ENCODE data around the gene HLA-E.
"Not testable (repeated sequence)": the region's sequence is repeated elsewhere in the genome, so short reads cannot be mapped to it uniquely, and the experiment has no call there.

HLA-E gene

GRCh38 chr6:30459145-30459544 is 30.2 kb upstream of the HLA-E start:
- Histone ChIP-seq H3K4me3 (ENCODE audit: low read depth in 1 of 2, low read length in 2 of 2) (no peak overlapping the region), H3K4me1 (ENCODE audit: control insufficient read depth in 1 of 2, insufficient read depth in 2 of 2, low read length in 2 of 2) (peaks cover 0 to 10% of the 10 kb centered on the region in 2 donors), H3K9me3 (ENCODE audit: control insufficient read depth in 1 of 2, low read length in 2 of 2) (peaks cover 3 to 13% of the 10 kb centered on the region in 2 donors), H3K27me3 (ENCODE audit: low read depth, low read length) (peaks cover 83% of the 10 kb centered on the region), H3K27ac (ENCODE audit: low read length) (no peak overlapping the region), H3K36me3 (ENCODE audit: control insufficient read depth in 1 of 2, insufficient read depth in 2 of 2, low read length in 2 of 2) (no peaks in the 10 kb centered on the region)

- Histone ChIP-seq H3K27me3 (ENCODE audit: low read depth, low read length) (peaks cover 89% of the 10 kb centered on the region), H3K36me3 (ENCODE audit: control insufficient read depth in 1 of 2, insufficient read depth in 2 of 2, low read length in 2 of 2) (no peaks in the 10 kb centered on the region), H3K27ac (ENCODE audit: low read length) (no peak overlapping the region)
Measured at GRCh38 chr6:30461055-30461454, 28.3 kb upstream of the HLA-E start.

GRCh38 chr6:30462482-30462881 is 26.8 kb upstream of the HLA-E start:
- Histone ChIP-seq H3K27me3 (ENCODE audit: low read depth, low read length) (peaks cover 95% of the 10 kb centered on the region), H3K9me3 (ENCODE audit: control insufficient read depth in 1 of 2, low read length in 2 of 2) (peaks cover 3 to 13% of the 10 kb centered on the region in 2 donors), H3K4me1 (ENCODE audit: control insufficient read depth in 1 of 2, insufficient read depth in 2 of 2, low read length in 2 of 2) (peaks cover 0 to 21% of the 10 kb centered on the region in 2 donors), H3K36me3 (ENCODE audit: control insufficient read depth in 1 of 2, insufficient read depth in 2 of 2, low read length in 2 of 2) (no peaks in the 10 kb centered on the region), H3K27ac (ENCODE audit: low read length) (no peak overlapping the region), H3K4me3 (ENCODE audit: low read depth in 1 of 2, low read length in 2 of 2) (no peak overlapping the region)

More at GRCh38 chr6:30461055-30461454, 28.3 kb upstream of the HLA-E start:
- peaks cover 0 to 17% of the 10 kb centered on the region in 2 donors for H3K4me1 ChIP-seq (ENCODE audit: control insufficient read depth in 1 of 2, insufficient read depth in 2 of 2, low read length in 2 of 2)
- no peak overlapping the region for H3K4me3 ChIP-seq (ENCODE audit: low read depth in 1 of 2, low read length in 2 of 2)
- peaks cover 3 to 13% of the 10 kb centered on the region in 2 donors for H3K9me3 ChIP-seq (ENCODE audit: control insufficient read depth in 1 of 2, low read length in 2 of 2)

DNA sequence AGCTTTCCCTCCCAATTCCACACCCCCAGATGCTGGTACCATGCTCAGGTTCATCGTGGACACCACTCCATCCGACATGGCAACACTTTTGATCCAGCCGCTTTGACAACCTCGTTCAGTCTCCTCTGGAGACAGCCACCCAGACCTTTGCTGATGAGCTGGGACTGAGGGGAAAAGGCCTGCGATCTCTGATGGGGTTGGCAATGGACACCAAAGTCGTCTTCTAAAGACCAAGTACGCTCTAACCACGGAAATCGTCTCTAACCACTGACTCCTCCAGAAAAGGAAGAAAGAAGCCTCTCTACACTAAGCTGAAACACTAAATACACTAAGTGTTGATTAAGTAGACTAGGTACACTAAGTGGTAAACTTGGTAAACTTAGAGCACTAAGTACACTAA is 26.1 kb upstream of the HLA-E start:
- Histone ChIP-seq H3K4me3 (ENCODE audit: low read depth in 1 of 2, low read length in 2 of 2) (no peak overlapping the region), H3K4me1 (ENCODE audit: control insufficient read depth in 1 of 2, insufficient read depth in 2 of 2, low read length in 2 of 2) (peaks cover 0 to 21% of the 10 kb centered on the region in 2 donors), H3K27me3 (ENCODE audit: low read depth, low read length) (peaks cover 92% of the 10 kb centered on the region)

DNA sequence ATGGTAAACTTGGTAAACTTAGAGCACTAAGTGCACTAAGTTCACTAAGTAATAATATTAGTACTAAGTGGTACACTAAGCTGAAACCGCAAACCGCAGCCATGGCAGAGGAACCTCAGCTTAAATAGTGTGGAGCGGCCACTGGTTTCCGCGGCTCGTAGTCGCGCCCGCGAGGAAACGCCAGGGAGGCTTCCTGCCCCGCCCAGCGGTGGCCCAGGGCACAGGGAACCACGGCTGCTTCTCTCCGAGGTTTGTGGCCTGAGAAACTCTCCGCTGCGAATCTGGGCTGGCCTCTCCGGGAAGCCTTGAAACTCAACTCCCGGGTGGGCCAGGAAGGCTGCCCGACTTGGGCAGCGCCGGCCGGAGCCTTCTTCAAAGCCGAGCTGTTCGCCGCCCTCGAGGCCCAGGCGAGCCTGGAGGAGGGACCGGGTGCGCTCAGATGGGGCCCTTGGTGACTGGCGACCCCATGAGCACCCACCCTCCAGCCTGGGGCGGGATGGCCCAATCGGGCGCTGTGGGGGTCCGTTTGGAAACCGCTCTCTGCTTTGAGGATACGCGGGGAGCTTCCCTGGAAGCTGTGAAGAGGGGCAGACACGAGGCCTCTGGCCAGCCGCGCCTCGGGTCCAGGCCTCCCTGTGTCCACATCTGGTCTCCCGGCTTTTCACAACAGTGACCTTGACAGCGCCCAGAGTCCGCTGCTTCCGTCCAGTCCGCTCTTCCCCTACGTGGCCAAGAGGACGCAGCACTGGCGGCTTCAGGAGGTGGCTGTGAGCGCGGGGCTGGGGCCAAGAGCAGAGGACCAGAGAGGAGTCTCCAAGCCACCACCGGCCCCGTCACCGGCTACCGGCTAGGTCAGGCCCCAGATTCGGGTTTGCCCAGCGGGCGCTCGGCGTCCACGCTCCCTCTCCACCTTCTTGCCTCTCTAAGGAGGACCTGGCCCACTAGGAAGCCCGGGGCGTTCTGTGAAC is 25.4 kb upstream of the HLA-E start:
- H3K4me1 ChIP-seq (ENCODE audit: control insufficient read depth in 1 of 2, insufficient read depth in 2 of 2, low read length in 2 of 2): peaks cover 0 to 21% of the 10 kb centered on the region in 2 donors
- H3K4me3 ChIP-seq (ENCODE audit: low read depth in 1 of 2, low read length in 2 of 2): peak overlapping the region in 1 of 2 donors; percentile 26
- peaks cover 3 to 11% of the 10 kb centered on the region in 2 donors for H3K9me3 ChIP-seq (ENCODE audit: control insufficient read depth in 1 of 2, low read length in 2 of 2)
- H3K27ac ChIP-seq (ENCODE audit: low read length): no peak overlapping the region
- H3K36me3 ChIP-seq (ENCODE audit: control insufficient read depth in 1 of 2, insufficient read depth in 2 of 2, low read length in 2 of 2): no peaks in the 10 kb centered on the region
- peaks cover 91% of the 10 kb centered on the region for H3K27me3 ChIP-seq (ENCODE audit: low read depth, low read length)

More for the DNA sequence above, 26.1 kb upstream of the HLA-E start:
- Histone ChIP-seq H3K27ac (ENCODE audit: low read length) (no peak overlapping the region), H3K9me3 (ENCODE audit: control insufficient read depth in 1 of 2, low read length in 2 of 2) (peaks cover 3 to 13% of the 10 kb centered on the region in 2 donors), H3K36me3 (ENCODE audit: control insufficient read depth in 1 of 2, insufficient read depth in 2 of 2, low read length in 2 of 2) (no peaks in the 10 kb centered on the region)

GRCh38 chr6:30465595-30466306 is 23.6 kb upstream of the HLA-E start:
- Histone ChIP-seq H3K36me3 (ENCODE audit: control insufficient read depth in 1 of 2, insufficient read depth in 2 of 2, low read length in 2 of 2) (no peaks in the 10 kb centered on the region), H3K4me3 (ENCODE audit: low read depth in 1 of 2, low read length in 2 of 2) (peak overlapping the region in 1 of 2 donors; percentile 51), H3K4me1 (ENCODE audit: control insufficient read depth in 1 of 2, insufficient read depth in 2 of 2, low read length in 2 of 2) (peaks cover 0 to 21% of the 10 kb centered on the region in 2 donors), H3K27ac (ENCODE audit: low read length) (no peak overlapping the region), H3K9me3 (ENCODE audit: control insufficient read depth in 1 of 2, low read length in 2 of 2) (peaks cover 0 to under 1% of the 10 kb centered on the region in 2 donors), H3K27me3 (ENCODE audit: low read depth, low read length) (peaks cover 90% of the 10 kb centered on the region)

- Histone ChIP-seq H3K4me3 (ENCODE audit: low read depth in 1 of 2, low read length in 2 of 2) (no peak overlapping the region), H3K9me3 (ENCODE audit: control insufficient read depth in 1 of 2, low read length in 2 of 2) (no peaks in the 10 kb centered on the region), H3K27ac (ENCODE audit: low read length) (no peak overlapping the region), H3K36me3 (ENCODE audit: control insufficient read depth in 1 of 2, insufficient read depth in 2 of 2, low read length in 2 of 2) (no peaks in the 10 kb centered on the region), H3K4me1 (ENCODE audit: control insufficient read depth in 1 of 2, insufficient read depth in 2 of 2, low read length in 2 of 2) (peaks cover 0 to 4% of the 10 kb centered on the region in 2 donors), H3K27me3 (ENCODE audit: low read depth, low read length) (peaks cover 44% of the 10 kb centered on the region)
Measured at GRCh38 chr6:30470968-30471367, 18.3 kb upstream of the HLA-E start.

DNA sequence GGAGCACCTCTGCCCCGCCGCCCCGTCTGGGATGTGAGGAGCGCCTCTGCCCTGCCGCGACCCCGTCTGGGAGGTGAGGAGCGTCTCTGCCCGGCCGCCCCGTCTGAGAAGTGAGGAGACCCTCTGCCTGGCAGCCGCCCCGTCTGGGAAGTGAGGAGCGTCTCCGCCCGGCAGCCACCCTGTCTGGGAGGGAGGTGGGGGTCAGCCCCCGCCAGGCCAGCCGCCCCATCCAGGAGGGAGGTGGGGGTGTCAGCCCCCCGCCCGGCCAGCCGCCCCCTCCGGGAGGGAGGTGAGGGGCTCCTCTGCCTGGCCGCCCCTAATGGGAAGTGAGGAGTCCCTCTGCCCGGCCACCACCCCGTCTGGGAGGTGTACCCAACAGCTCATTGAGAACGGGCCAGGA is 14.2 kb upstream of the HLA-E start:
- H3K27me3 ChIP-seq (ENCODE audit: low read depth, low read length): peaks cover 12% of the 10 kb centered on the region
- not testable (repeated sequence) for H3K27ac ChIP-seq (ENCODE audit: low read length); H3K4me1 ChIP-seq (ENCODE audit: control insufficient read depth in 1 of 2, insufficient read depth in 2 of 2, low read length in 2 of 2); H3K36me3 ChIP-seq (ENCODE audit: control insufficient read depth in 1 of 2, insufficient read depth in 2 of 2, low read length in 2 of 2); H3K4me3 ChIP-seq (ENCODE audit: low read depth in 1 of 2, low read length in 2 of 2); H3K9me3 ChIP-seq (ENCODE audit: control insufficient read depth in 1 of 2, low read length in 2 of 2)

- no peaks in the 10 kb centered on the region for H3K36me3 ChIP-seq (ENCODE audit: control insufficient read depth in 1 of 2, insufficient read depth in 2 of 2, low read length in 2 of 2)
- peaks cover 21% of the 10 kb centered on the region for H3K27me3 ChIP-seq (ENCODE audit: low read depth, low read length)
- no peak overlapping the region for H3K27ac ChIP-seq (ENCODE audit: low read length)
- peaks cover 0 to 11% of the 10 kb centered on the region in 2 donors for H3K4me1 ChIP-seq (ENCODE audit: control insufficient read depth in 1 of 2, insufficient read depth in 2 of 2, low read length in 2 of 2)
- no peaks in the 10 kb centered on the region for H3K9me3 ChIP-seq (ENCODE audit: control insufficient read depth in 1 of 2, low read length in 2 of 2)
- H3K4me3 ChIP-seq (ENCODE audit: low read depth in 1 of 2, low read length in 2 of 2): no peak overlapping the region
Measured at GRCh38 chr6:30480536-30481156, 8.7 kb upstream of the HLA-E start.

DNA sequence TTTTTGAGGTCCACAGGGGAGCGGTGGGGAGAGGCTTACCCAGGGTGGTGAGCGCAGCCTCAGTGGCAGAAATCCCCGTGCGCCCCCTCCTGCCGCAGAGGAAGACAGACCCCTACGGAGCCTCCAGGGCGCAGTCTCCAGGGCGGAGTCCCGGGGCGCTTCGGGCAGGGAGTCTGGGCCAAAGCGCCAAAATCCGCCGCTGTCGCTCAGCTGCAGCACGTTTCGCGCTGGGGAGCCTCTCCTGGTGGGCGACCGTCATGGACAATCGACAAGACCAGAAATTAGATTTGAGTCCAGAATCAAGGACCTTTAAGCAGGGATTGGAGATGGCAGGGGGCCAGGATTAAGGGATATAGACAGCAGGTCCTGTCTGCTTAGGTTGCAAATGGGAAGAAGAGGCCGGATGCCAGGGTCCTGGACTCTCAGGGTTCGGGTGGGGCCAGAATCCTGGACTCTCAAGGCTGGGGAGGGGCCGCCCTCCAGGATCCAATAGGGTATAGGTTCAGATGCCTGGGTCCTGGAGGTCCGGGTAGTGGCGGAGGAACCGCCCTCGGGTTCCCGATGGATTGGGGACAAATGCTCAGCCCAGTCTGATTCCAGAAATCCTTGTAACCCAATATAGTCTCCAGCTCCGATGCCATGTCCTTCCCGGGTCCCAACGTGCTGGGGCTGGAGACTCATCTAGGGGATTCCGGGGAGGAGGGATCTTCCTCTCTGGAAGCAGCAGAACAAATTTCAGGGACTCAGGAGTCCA is 7.9 kb upstream of the HLA-E start:
- Histone ChIP-seq H3K27me3 (ENCODE audit: low read depth, low read length) (peaks cover 21% of the 10 kb centered on the region), H3K4me3 (ENCODE audit: low read depth in 1 of 2, low read length in 2 of 2) (no peak overlapping the region), H3K27ac (ENCODE audit: low read length) (no peak overlapping the region)

More for the DNA sequence above, 7.9 kb upstream of the HLA-E start:
- peaks cover 0 to 11% of the 10 kb centered on the region in 2 donors for H3K4me1 ChIP-seq (ENCODE audit: control insufficient read depth in 1 of 2, insufficient read depth in 2 of 2, low read length in 2 of 2)
- H3K36me3 ChIP-seq (ENCODE audit: control insufficient read depth in 1 of 2, insufficient read depth in 2 of 2, low read length in 2 of 2): no peaks in the 10 kb centered on the region
- H3K9me3 ChIP-seq (ENCODE audit: control insufficient read depth in 1 of 2, low read length in 2 of 2): no peaks in the 10 kb centered on the region

All from muscle layer of duodenum (tissue), 2 donors.